Measurements from ENCODE around the gene AFF1.

DNA sequence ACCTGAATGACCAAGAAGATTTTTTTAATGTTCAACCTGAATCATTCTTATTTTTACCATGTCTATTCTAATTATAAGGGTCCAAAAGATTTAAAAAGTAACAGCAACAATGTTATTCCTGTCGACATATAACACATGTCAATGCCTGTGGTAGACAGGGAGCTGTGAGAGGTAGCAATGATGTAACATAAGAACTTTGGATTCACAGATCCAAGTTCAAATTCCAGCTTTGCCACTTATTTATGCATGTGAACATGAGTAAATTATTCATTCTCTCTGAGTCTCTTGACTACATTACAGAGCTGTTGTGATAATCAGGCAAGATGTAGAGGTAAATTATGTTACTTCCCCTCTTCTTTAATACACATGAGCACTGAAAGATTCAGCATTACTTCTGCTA, 231.1 kb downstream of the AFF1 start:
- TF ChIP-seq CTCF (IDR thresholded peaks at IDR 0.05; ENCODE audit: insufficient read depth, low read depth, low read length) (no peak), EZH2 (IDR thresholded peaks at IDR 0.05; ENCODE audit: insufficient read depth, low read length) (no peak)
